ENCODE results near the gene LAMA2.

DNA sequence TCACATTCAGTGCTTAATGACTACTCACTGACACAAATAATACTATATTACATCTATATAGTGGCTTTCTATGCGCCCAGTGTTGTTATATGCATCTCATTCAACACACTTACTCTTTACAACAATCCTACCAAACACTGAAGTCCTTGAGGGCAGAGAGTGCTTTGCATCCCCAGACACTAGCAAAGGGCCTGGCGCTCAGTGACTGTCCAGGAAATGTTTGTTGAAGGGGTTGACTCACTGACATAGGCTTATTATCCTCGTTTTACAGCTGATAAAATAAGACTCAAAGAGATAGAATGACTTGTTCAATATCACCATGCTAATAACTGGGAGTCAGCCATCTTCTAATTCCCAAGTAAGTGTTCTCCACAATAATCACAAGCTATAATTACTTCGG lies 663.8 kb downstream of the LAMA2 start:
- TF ChIP-seq, protein P1, sequence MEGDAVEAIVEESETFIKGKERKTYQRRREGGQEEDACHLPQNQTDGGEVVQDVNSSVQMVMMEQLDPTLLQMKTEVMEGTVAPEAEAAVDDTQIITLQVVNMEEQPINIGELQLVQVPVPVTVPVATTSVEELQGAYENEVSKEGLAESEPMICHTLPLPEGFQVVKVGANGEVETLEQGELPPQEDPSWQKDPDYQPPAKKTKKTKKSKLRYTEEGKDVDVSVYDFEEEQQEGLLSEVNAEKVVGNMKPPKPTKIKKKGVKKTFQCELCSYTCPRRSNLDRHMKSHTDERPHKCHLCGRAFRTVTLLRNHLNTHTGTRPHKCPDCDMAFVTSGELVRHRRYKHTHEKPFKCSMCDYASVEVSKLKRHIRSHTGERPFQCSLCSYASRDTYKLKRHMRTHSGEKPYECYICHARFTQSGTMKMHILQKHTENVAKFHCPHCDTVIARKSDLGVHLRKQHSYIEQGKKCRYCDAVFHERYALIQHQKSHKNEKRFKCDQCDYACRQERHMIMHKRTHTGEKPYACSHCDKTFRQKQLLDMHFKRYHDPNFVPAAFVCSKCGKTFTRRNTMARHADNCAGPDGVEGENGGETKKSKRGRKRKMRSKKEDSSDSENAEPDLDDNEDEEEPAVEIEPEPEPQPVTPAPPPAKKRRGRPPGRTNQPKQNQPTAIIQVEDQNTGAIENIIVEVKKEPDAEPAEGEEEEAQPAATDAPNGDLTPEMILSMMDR (IDR thresholded peaks at IDR 0.05), result no peak
- no peak for TF ChIP-seq POLR2A (IDR thresholded peaks at IDR 0.05)
